ENCODE measurements around the gene PANK3.
"Not testable (repeated sequence)": the region's sequence is repeated elsewhere in the genome, so short reads cannot be mapped to it uniquely, and the experiment has no call there.

The PANK3 gene

GRCh38 chr5:168552146-168552545 is 27.0 kb downstream of the PANK3 start:
- DNase-seq (ENCODE audit: low spot score), result no peak

GRCh38 chr5:168550656-168551055 is 28.5 kb downstream of the PANK3 start:
- DNase-seq (ENCODE audit: low spot score), result no peak

- DNase-seq (ENCODE audit: low spot score), result no peak
Observed at GRCh38 chr5:168549554-168549953, 29.6 kb downstream of the PANK3 start.

GRCh38 chr5:168537176-168537575 is 42.0 kb downstream of the PANK3 start:
- DNase-seq (ENCODE audit: low spot score), result no peak

GRCh38 chr5:168534351-168534750 is 44.8 kb downstream of the PANK3 start:
- DNase-seq (ENCODE audit: low spot score), result not testable (repeated sequence)

- no peak for DNase-seq (ENCODE audit: low spot score)
Observed at GRCh38 chr5:168531987-168532864, 46.9 kb downstream of the PANK3 start.

GRCh38 chr5:168531191-168531590 is 48.0 kb downstream of the PANK3 start:
- no peak for DNase-seq (ENCODE audit: low spot score)

- DNase-seq (ENCODE audit: low spot score), result no peak
Observed at GRCh38 chr5:168530621-168531150, 48.5 kb downstream of the PANK3 start.

- DNase-seq (ENCODE audit: low spot score), result no peak
Observed at GRCh38 chr5:168529374-168530234, 49.6 kb downstream of the PANK3 start.

- DNase-seq (ENCODE audit: low spot score), result no peak
Observed at GRCh38 chr5:168528521-168529373, 50.4 kb downstream of the PANK3 start, which contains the start of gene FBLL1. FBLL1 (plus strand) TSS chr5:168529305; CDS start chr5:168529505, 200 bp downstream.

GRCh38 chr5:168527756-168528295 is 51.3 kb downstream of the PANK3 start:
- no peak for DNase-seq (ENCODE audit: low spot score)

GRCh38 chr5:168525856-168526255 is 53.3 kb downstream of the PANK3 start:
- DNase-seq (ENCODE audit: low spot score), result no peak

- DNase-seq (ENCODE audit: low spot score), result no peak
Observed at GRCh38 chr5:168513861-168514428, 65.2 kb downstream of the PANK3 start.

- DNase-seq (ENCODE audit: low spot score), result no peak
Observed at GRCh38 chr5:168502563-168503237, 76.5 kb downstream of the PANK3 start.

Measured in globus pallidus (tissue), 1 donor.